ENCODE results near the gene SMAD6. TPM values are rescaled to one million over a fixed set of nuclear protein-coding genes. Genes with fewer than 3 reads are reported as not detected.

The SMAD6 gene
- total RNA-seq, 1 donor: 3.2 TPM

Other genes with a start within 250 kb of the SMAD6 start
- 15.6 TPM for gene SNAPC5, start 204.5 kb upstream of the SMAD6 start, total RNA-seq
- gene RPL4, start 197.4 kb upstream of the SMAD6 start, total RNA-seq: 9,045 TPM
- 4.8 TPM for gene ZWILCH, start 196.9 kb upstream of the SMAD6 start, total RNA-seq
- not detected for gene LCTL, start 136.2 kb upstream of the SMAD6 start, total RNA-seq